Nephron (organoid): ENCODE measurements around the gene MAP3K15.

Source experiments
- H3K27ac Mint-ChIP-seq, 3 experiments: 2 replicates each; pipeline ENCODE4 v1.8.0; 2020; ENCODE audit warnings: mixed read lengths in 3 of 3, mild to moderate bottlenecking in 2 of 3, moderate library complexity in 1 of 3
- H3K27me3 Mint-ChIP-seq: 2 replicates; pipeline ENCODE4 v1.8.0; 2021; ENCODE audit warnings: low read depth, mild to moderate bottlenecking, moderate library complexity, mixed read lengths
- H3K36me3 Mint-ChIP-seq: 2 replicates; pipeline ENCODE4 v1.8.0; 2020; ENCODE audit warnings: low read depth, mixed read lengths
- H3K4me1 Mint-ChIP-seq: 2 replicates; pipeline ENCODE4 v1.8.0; 2020; ENCODE audit warnings: mixed read lengths
- H3K4me3 Mint-ChIP-seq, 3 experiments: 2 replicates each; pipeline ENCODE4 v1.8.0; 2020; ENCODE audit warnings: mild to moderate bottlenecking in 3 of 3, mixed read lengths in 3 of 3, moderate library complexity in 2 of 3
- H3K9me3 Mint-ChIP-seq: 2 replicates; pipeline ENCODE4 v1.8.0; 2020; ENCODE audit warnings: mixed read lengths
- TF ChIP-seq, protein P1 (sequence below), 3 experiments: fragments of 200-600 bp; sonication (generic); IDR thresholded peaks; one replicate each; pipeline ENCODE4 v1.5.0; 2021; ENCODE audit warnings: antibody characterized with exemption in 3 of 3; ENCODE audit not compliant: unreplicated experiment in 3 of 3

MAP3K15 gene

DNA sequence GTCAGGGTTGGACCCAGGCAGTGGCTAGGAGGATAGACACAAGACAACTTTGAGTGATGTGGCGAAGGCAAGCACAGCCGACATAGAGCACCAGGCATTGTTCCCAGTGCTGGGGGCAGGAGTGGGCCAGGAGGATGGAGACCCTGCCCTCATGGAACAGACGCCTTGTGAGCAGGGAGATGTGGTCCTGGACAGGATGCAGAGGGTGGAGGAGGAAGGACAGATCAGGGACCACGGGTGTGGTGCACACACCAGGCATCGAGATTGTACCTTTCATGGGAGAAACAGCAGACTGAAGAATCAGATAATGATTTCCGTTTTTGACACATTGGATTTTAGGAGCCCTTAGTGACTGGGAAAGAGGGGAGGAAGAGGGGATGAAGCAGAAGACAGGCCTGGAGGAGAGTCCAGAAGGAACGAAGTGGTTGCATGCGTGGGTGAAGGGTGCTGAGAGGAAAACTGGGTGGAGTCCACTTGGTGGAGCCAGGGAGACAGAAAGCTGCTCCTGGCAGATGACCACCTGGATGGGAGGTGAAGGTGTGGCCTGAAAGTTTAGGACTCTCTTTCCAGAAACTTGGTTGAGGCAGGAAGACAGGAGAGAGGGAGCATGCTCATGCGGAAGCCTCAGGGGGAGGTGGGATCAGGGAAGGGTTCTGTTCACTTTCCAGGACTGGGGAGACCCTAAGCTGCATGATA lies 27.9 kb upstream of the MAP3K15 start:
- Mint-ChIP-seq H3K27me3 (no peaks in the 10 kb centered on the region), H3K9me3 (peaks cover 12% of the 10 kb centered on the region), H3K27ac (no peak overlapping the region), H3K36me3 (peaks cover 4% of the 10 kb centered on the region), H3K4me1 (no peaks in the 10 kb centered on the region), H3K4me3 (no peak overlapping the region)
- TF ChIP-seq, protein P1, sequence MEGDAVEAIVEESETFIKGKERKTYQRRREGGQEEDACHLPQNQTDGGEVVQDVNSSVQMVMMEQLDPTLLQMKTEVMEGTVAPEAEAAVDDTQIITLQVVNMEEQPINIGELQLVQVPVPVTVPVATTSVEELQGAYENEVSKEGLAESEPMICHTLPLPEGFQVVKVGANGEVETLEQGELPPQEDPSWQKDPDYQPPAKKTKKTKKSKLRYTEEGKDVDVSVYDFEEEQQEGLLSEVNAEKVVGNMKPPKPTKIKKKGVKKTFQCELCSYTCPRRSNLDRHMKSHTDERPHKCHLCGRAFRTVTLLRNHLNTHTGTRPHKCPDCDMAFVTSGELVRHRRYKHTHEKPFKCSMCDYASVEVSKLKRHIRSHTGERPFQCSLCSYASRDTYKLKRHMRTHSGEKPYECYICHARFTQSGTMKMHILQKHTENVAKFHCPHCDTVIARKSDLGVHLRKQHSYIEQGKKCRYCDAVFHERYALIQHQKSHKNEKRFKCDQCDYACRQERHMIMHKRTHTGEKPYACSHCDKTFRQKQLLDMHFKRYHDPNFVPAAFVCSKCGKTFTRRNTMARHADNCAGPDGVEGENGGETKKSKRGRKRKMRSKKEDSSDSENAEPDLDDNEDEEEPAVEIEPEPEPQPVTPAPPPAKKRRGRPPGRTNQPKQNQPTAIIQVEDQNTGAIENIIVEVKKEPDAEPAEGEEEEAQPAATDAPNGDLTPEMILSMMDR (IDR thresholded peaks at IDR 0.05; ENCODE audit: unreplicated experiment in 3 of 3) = no peak

DNA sequence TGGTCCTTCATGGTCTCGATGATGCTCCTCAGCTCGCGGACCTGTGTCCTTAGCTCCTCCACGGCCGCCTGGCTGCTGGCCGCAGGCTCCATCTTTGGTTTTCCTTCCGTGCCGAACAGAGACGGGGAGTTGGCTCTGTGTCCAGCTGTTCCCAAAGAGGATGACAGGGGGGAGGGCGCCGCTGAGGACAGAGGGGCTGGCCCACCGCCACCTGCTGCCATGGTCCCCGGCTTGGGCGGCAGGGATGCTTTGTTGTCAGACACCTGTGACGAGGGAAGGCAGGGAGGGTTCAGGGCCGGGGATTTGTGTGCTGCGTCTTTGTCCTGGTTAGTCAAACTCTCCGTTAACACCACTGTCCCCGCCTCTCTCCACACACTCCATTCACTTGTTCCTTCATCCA lies 26.6 kb upstream of the MAP3K15 start:
- Mint-ChIP-seq H3K4me3 (no peak overlapping the region), H3K27me3 (no peaks in the 10 kb centered on the region), H3K36me3 (peaks cover 4% of the 10 kb centered on the region), H3K9me3 (peaks cover 10% of the 10 kb centered on the region), H3K4me1 (no peaks in the 10 kb centered on the region), H3K27ac (no peak overlapping the region)
- TF ChIP-seq, protein P1 (IDR thresholded peaks at IDR 0.05; ENCODE audit: unreplicated experiment in 3 of 3) = no peak

DNA sequence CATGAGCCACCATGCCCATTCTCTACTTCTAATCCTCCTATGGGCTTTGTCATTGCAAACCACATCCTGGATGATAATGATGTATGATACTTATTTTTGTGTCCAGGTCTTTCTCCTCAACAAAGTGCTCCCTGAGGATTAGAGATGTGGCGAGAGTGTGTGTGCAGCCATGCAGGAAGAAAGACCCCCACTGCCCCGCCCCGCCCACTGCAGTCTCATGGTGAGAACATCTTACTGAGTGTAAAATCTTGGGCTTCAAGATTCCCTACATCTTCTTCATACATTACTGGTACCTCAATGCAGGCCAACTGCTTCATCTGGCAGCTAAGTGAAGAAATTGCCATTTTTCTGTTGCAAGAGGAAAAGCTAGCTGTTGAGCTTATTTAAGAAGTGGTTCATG lies 25.9 kb upstream of the MAP3K15 start:
- Mint-ChIP-seq H3K4me3 (no peak overlapping the region), H3K9me3 (peaks cover 10% of the 10 kb centered on the region), H3K27ac (no peak overlapping the region), H3K4me1 (no peaks in the 10 kb centered on the region), H3K27me3 (no peaks in the 10 kb centered on the region), H3K36me3 (peaks cover 4% of the 10 kb centered on the region)
- TF ChIP-seq, protein P1 (IDR thresholded peaks at IDR 0.05; ENCODE audit: unreplicated experiment in 3 of 3) = no peak

- Mint-ChIP-seq H3K9me3 (peaks cover 10% of the 10 kb centered on the region), H3K36me3 (peaks cover 4% of the 10 kb centered on the region), H3K4me3 (no peak overlapping the region), H3K4me1 (no peaks in the 10 kb centered on the region), H3K27me3 (no peaks in the 10 kb centered on the region), H3K27ac (no peak overlapping the region)
- TF ChIP-seq, protein P1 (IDR thresholded peaks at IDR 0.05; ENCODE audit: unreplicated experiment in 3 of 3) = no peak
These were observed 24.8 kb upstream of the MAP3K15 start for GRCh38 chrX:19540076-19540475.

DNA sequence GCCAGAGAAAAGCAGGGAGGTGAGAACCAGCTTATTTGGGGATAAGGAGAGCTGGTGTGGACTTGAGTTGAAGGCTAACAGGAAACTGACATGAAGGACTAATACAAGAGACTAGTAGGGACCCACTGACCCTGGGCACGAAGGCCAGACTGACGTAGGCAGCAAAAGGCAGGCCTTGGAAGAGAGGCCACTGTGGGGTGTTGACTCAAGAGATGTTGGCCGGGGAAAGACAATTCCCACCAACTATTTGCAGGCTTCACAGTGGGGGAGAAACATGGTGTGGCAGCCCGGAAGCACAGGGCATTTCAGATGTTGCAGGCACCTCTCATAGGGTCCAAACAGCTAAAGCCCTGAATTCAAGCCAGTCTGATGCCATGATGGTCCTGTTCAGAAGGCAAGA lies 24.4 kb upstream of the MAP3K15 start:
- Mint-ChIP-seq H3K4me3 (no peak overlapping the region), H3K4me1 (no peaks in the 10 kb centered on the region), H3K9me3 (peaks cover 10% of the 10 kb centered on the region), H3K27me3 (no peaks in the 10 kb centered on the region), H3K27ac (no peak overlapping the region), H3K36me3 (peaks cover 4% of the 10 kb centered on the region)
- TF ChIP-seq, protein P1 (IDR thresholded peaks at IDR 0.05; ENCODE audit: unreplicated experiment in 3 of 3) = no peak

GRCh38 chrX:19535476-19535875 lies 20.2 kb upstream of the MAP3K15 start:
- Mint-ChIP-seq H3K36me3 (no peaks in the 10 kb centered on the region), H3K4me3 (no peak overlapping the region), H3K4me1 (no peaks in the 10 kb centered on the region), H3K27me3 (no peaks in the 10 kb centered on the region), H3K9me3 (peaks cover 6% of the 10 kb centered on the region), H3K27ac (no peak overlapping the region)
- TF ChIP-seq, protein P1 (IDR thresholded peaks at IDR 0.05; ENCODE audit: unreplicated experiment in 3 of 3) = peak; percentile 30 to 52 (median 39)
